Stimulated activated CD4-positive, alpha-beta T cell treated with anti-CD3 and anti-CD28 coated beads, Interleukin-12 subunit alpha, Interleukin-12 subunit beta, amount 100 ng/mL, for 4 hours (primary cell): Measurements from ENCODE around the gene PRPF19.

Experiments
- DNase-seq: peaks from one replicate; pipeline ENCODE4 v3.0.0-alpha.2; 2020

The PRPF19 gene

DNA sequence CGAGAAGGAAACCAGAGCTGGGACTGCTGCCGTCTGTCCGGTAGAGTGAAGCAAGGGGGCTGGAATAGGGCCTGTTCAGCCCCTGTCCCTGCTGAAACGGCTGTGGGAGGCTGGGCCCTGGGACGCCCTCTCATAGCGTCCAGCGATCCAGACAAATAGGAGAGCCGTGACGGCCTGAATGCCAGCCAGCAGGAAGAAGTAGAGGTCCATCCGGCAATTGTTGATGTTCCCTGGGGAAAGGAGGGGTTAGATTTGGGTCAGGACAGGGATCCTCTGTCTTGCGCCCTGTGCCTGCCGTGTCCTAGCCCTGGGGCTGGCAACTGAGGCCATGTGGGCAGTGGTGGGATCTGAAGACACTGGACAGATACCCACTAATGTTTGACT lies 30.8 kb upstream of the PRPF19 start:
- DNase-seq, result no peak

DNA sequence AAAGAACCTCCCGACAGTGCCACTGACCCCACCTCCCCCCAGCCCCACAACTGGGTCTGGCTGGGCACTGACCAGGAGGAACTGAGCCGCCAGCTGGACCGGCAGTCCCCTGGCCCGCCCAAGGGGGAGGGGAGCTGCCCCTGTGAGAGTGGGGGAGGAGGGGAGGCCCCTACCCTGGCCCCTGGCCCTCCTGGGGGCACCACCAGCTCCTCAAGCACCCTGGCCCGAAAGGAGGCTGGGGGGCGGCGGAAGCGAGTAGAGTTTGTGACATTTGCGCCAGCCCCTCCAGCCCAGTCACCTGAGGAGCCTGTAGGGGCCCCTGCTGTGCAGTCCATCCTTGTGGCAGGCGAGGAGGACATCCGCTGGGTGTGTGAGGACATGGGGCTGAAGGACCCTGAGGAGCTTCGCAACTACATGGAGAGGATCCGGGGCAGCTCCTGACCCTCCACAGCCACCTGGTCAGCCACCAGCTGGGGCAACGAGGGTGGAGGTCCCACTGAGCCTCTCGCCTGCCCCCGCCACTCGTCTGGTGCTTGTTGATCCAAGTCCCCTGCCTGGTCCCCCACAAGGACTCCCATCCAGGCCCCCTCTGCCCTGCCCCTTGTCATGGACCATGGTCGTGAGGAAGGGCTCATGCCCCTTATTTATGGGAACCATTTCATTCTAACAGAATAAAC lies 30.2 kb upstream of the PRPF19 start:
- DNase-seq, result no peak

DNA sequence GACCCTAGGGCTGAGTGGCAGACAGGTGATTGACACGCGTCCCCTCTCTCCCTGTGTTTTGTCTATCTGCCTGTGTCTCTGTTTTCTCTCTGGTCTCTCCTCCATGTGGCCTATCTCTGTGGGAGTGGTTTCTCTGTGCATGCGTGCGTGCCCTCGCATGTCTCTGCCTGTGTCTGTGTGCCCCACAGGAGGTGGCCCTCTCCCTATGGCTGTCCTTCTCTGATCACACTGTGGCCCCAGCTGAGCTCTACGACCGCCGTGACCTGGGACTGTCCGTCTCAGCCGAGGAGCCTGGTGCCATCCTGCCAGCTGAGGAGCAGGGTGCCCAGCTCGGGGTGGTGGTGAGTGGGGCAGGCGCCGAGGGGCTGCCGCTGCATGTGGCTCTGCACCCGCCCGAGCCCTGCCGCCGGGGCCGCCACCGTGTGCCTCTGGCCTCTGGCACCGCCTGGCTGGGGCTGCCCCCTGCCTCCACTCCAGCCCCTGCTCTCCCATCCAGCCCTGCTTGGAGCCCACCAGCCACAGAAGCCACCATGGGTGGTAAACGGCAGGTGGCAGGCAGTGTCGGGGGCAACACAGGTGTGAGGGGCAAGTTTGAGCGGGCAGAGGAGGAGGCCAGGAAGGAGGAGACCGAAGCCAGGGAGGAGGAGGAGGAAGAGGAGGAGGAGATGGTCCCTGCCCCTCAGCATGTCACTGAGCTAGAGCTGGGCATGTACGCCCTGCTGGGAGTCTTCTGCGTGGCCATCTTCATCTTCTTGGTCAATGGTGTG lies 29.5 kb upstream of the PRPF19 start:
- no peak for DNase-seq

DNA sequence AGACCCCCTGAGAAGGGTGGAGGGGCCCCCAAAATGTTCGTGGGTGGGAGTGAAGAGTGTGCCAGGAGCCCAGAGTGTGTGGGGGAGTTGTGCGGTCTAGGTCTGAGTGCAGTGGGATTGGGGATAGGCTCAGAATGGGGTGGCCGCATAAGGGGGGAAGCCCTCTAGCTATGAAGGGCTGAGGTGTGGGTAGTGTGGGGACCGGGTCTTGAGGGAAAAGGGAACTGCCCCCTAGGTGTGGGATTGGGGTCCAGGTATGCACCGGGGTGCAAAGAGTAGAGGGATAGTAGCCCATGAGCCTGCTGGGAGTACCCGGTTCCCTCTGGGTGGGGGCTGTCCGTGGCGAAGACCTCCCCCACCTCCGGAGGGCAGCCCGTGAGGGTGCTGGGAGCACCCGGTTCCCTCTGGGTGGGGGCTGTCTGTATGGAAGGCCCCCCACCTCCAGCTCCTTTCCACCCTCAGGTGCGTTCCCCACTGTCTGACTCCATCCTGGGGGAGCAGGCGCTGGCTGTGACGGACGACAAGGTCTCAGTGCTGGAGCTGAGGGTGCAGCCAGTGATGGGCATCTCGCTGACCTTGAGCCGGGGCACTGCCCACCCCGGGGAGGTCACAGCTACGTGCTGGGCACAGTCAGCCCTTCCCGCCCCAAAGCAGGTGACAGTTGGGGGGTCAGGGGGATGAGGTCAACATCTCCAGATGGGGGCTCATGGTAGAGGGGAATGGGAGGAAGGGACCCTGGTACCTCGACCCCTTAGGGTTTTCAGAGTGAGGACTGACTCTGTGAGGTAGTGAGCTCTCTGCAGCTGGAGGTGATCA lies 28.6 kb upstream of the PRPF19 start:
- no peak for DNase-seq

DNA sequence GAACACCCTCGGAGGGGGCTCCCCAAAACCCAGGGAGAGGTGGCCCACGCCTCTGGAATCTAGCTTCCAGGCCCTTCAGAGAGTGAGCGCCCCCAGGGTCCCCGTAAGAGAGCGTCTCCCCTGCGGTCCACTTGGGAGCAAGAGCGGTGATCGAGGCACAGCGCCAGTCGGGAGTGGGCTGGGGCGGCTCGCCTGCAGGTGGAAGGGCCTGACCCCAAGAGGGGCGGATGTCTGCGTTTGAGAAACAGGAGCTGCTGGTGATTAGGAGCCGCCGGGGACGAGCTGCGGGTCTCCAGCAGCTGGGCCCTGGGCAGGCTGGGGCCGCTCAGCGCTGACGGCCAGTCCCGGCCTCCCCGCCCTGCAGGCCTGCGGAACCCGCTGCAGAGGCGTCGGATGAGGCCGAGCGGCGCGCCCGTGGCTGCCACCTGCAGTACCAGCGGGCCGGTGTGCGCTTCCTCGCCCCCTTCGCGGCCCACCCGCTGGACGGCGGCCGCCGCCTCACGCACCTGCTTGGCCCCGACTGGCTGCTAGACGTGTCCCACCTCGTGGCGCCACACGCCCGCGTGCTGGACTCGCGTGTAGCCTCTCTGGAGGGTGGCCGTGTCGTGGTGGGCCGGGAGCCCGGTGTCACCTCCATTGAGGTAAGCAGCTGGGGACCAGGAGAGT lies 27.9 kb upstream of the PRPF19 start:
- DNase-seq, result no peak

DNA sequence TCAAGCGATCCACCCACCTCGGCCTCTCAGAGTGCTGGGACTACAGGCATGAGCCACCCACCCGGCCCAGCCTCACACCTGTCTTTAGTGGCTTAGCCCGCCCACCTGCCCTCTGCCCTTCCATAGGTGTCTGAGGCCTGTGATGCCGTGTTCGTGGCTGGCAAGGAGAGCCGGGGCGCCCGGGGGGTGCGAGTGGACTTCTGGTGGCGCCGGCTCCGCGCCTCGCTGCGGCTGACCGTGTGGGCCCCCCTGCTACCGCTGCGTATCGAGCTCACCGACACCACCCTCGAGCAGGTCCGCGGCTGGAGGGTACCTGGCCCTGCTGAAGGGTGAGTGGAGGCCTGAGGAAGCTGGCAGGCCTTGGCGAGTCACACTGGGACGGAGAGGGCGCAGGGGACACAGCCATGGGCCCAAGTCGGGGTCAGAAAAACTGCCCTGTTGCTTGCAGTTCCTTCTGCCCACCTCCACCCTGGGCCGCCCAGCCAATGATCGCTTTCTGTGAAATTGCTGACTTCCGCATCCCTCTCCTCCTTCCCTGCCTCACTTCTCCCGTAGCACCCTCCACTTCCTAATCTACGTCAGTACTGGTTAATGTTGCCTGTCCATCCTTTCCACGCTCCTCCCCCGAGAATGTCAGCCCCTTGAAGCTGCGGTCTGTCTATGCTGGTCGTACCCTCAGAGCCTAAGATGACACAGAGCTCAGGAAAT lies 27.2 kb upstream of the PRPF19 start:
- DNase-seq, result no peak

DNA sequence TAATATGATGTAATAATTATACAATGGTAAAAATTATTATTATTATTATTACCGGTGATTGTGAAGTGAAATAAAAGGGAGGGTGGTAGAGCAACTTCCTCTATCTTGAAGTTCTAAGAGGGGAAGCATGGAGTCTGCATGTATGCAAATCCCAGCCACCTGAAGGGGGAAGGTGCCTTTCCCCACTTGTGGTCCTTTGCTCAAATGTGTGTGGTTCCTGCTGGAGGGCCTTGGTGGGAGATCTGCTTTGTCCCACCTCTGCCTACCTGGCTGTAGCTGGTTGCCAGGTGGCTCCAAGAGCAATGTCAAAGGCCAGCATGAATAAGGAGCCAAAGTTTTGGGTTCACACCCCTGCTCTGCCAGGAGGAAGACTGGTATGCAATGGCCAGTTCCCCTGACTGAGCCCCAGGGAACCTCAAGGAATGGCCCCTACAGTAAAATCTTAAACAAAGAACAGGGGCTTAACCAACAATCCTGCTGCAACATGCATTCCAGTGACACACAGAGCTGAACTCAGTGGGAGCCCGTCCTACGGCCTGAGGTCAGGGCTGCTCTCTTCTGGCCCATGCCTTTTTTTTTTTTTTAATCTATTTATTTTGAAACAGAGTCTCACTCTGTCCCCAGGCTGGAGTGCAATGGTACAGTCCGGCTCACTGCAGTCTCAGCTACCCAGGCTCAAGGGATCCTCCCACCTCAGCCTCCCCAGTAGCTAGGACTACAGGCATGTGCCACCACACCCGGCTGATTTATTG lies 26.4 kb upstream of the PRPF19 start:
- no peak for DNase-seq

DNA sequence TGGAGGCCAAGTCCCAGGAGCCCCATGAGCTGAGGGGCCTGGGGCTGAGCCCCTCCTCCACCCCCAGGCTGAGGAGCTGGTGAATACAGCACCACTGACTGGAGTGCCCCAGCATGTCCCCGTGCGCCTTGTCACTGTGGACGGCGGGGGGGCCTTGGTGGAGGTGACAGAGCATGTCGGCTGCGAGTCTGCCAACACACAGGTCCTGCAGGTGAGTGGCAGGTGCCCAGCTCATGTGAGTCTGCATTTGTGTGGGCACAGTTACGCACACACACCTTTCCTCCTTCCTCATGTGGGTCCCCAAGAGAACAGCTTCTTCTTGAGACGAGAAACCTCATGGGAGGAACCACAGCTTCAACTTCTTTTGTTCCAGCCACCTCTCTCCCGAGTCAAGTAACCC lies 25.5 kb upstream of the PRPF19 start:
- no peak for DNase-seq

DNA sequence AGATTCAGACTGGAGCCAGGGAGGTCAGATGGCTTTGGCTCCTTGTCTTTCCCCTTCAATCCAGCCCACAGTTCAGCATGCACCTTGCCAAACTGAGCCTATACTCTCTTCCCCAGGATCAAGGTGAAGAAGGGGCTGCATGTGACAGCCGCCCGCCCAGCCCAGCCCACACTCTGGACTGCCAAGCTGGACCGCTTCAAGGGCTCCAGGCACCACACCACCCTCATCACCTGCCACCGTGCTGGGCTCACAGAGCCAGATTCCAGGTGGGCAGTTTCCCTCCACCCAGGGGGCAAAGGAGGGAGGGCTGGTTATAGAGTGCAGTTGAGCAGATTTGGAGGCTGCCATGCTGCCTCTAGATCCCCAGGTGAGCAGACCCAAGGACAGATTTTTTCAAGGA lies 24.0 kb upstream of the PRPF19 start:
- DNase-seq, result no peak

DNA sequence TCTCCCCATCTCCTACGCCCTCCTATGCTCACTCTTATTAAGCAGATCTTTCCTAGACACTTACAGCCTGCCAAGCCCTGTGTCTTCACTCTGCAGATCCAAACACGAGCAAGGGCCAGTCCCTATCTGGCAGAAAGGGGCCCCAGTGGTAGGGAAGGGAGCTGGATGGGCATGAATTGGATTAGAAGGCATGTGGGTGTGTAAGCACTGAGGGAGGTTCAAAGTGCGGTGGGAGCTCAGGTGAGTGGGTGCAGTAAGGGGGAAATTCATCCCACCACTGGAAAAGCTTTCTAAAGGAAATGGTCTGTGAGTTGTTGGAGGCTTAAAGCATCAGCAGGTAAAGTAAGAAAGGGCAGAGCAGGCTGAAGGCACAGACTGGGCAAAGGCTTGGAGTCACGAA lies 23.4 kb upstream of the PRPF19 start:
- DNase-seq, result no peak

DNA sequence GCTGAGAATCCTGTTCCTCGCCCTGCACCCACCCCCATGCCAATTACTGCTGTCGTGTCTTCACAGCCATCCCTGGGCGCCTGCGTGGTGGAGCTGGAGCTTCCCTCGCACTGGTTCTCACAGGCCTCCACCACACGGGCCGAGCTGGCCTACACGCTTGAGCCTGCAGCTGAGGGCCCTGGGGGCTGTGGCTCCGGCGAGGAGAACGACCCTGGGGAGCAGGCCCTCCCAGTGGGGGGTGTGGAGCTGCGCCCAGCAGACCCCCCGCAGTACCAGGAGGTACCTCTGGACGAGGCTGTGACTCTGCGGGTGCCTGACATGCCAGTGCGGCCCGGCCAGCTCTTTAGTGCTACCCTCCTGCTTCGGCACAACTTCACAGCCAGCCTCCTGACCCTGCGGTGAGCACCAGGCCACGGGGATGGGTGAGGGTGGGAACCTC lies 22.2 kb upstream of the PRPF19 start:
- no peak for DNase-seq

DNA sequence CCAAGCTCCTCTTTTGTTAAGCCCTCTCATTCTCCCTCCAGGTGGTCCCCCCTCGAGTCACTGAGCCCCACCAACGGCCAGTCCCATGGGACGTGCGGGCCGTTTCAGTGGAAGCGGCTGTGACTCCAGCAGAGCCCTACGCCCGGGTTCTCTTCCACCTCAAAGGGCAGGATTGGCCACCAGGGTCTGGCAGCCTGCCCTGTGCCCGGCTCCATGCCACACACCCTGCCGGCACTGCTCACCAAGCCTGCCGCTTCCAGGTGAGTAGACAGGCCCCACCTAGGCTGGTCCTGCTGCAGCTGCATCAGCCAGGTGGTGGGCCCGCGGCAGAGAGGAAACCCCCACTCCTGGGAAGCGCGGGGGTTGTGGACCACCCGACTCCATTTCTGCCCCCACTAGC lies 21.2 kb upstream of the PRPF19 start:
- DNase-seq, result no peak

DNA sequence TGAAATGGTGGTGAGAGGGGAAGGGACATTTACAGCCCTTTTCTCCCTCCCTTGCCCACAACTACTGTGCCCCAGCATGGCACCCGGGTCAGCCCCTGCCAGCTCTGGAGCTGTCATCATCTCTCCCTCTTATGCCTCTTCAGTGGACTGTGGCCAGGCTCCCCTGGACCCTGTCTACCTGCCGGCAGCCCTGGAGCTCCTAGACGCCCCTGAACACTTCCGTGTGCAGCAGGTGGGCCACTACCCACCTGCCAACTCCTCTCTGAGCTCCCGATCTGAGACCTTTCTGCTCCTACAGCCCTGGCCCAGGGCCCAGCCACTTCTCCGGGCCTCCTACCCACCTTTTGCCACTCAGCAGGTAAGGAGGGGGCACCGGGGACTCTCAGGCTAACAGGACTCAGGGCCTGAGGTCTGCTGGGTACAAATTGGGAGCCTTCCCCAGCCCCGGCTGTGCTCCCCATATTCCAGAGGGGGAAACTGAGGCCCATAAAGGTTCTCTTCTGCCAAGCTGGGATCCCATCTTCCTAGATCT lies 20.7 kb upstream of the PRPF19 start:
- no peak for DNase-seq

DNA sequence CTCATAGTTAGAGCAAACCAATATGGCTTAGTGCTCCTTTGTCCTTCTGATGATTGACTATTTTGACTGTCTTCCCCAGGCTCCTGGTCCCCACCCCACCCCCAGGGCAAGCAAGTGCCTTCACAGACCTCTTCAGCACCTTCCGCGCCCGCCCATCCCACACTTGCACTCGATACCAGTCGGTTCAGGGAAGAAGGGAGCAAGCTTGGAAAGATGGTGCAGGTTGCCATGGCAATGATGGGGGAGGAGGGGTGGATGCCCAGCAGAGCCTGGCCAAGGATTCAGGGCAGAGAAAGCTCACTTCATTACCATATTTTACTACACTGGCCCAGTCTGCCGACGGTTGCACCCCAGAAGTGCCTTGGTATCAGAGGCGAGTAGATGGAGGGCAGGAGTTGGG lies 20.1 kb upstream of the PRPF19 start:
- no peak for DNase-seq

DNA sequence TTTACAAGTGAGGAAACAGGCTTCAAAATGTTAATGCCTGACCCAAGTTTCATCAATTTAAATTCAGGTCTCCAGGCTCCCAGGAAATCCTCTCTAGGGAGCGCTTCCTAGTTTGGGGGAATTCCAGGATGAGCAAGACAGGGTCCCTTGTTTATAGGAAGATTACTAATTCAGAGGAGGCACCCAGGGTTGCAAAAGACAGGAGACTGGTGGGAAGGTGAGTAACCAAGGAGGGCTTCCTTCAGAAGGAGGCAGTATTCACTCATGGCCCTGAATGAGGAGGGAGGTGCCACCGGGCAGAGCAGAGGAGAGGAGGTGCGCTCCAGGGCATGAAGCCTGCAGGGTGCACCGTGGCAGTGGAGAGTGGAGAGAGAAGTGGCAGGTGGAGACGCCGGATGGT lies 19.5 kb upstream of the PRPF19 start:
- DNase-seq, result no peak

DNA sequence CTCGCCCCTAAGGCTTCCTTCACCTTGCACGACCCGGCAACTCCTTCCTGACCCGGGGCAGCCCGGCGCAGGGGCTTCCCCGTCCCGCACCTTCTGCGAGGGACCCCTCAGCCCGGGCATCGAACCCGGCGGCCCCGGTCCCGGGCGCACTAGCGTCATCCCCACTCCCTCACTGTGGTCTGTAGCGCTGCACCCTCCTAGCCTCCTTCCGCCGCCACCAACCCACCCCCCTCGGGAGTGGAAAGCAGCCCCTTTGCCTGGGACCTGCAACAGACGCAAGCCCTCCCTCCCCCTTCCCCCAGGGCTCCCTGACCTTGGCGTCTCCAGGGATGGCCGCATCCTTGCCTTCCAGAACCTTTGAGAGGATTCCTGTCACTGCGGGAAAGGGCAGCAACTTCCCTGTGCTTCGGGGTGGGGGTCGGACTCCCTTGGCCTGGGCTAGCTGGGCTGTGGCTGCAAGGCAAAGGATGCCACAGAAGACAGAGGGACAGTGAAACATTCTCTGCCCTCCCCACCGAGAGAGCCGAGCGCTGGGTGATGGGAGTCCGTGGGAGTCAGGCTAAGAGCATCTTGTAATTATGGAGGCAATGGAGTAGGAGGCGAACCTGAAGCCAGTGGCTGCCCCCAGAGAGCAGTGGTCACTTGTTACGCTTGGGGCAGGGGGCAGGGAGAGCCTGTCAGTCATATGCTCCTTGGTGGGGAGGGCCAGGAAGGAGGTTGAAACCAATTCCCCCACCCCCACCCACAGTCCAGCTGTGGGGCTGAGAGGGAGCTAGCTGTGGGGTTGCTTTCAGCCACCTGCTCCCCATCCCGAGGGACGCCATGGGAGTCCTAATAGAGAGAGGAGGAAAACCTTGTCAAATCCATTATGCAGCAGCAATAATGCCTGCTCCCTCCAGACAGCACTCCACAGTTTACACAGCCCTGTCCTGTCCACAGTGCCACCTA lies 18.8 kb upstream of the PRPF19 start:
- DNase-seq, result no peak

DNA sequence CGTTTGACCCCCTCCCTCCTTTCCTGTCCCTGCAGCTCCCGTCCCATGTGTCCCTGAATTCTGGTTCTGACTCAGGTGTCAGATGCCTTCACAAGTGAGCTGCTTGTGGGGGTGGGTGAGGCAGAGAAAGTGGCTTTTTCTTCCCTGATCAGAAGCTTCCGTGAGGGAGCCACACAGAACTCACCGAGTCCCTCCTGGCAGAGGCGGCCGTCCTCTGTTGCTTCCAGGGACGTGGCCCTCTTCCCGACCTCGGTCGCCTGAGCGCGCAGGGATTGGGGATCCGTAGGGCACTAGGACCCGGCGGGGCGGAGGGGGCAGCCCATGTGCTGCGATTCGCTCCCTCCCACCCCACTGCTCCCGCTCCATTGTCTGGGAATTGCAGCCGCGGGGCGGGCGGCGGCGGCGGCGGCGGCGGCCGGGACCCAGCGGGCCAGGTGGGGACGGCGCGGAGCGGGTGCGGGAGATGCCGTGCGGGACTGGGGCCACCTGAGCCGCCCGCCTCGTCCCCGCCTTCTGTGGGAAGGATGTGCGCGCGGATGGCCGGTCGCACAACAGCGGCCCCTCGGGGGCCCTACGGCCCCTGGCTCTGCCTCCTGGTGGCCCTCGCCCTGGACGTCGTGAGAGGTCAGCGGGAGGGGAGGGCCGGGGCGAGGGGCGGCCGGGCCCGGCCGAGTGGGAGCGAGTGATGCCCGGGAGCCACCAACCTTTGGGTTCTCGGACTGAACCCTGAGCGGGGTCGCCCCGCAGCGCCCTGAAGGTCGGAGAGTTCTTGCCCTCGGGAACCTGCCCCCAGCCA lies 17.9 kb upstream of the PRPF19 start, which contains the start of gene TMEM132A:
Gene TMEM132A (plus strand): TSS at position 351 of the 796 bp plus-strand sequence. CDS start 174 bp downstream, at position 525.
- DNase-seq, result no peak

DNA sequence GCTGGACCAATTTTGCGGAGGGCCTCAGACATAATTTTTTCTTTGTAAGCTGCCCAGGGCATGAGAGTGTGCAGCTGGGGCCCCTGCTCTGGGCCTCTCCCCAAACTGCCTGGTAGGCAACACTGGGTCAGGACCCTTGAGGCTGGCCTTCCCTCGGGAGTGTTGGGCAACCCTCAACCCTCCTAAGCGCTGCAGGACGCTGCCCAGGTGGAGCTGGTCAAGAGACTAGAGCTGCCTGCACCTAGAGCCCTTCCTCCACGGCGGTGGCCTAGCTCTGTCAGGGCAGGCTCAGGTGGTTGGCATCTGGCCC lies 17.4 kb upstream of the PRPF19 start:
- DNase-seq, result no peak

DNA sequence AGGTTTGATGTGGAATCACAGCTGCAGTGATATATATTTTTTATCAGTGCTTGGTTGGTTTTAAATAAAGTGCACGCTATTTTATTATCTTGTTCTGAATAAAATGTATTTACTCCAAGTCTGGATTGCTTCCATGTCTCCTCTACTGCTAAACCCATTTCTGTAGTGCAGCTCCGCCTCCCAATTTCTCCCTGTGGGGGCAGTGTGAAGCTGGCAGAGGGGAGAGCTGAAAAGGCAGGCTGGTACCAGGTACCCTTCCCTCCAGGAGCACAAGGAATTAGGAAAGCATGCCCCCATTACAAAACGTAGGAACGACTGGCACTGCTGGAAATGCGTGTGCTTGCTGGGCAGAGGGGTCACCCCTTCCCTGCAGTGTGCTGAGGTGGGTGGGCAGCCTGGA lies 16.9 kb upstream of the PRPF19 start:
- no peak for DNase-seq

DNA sequence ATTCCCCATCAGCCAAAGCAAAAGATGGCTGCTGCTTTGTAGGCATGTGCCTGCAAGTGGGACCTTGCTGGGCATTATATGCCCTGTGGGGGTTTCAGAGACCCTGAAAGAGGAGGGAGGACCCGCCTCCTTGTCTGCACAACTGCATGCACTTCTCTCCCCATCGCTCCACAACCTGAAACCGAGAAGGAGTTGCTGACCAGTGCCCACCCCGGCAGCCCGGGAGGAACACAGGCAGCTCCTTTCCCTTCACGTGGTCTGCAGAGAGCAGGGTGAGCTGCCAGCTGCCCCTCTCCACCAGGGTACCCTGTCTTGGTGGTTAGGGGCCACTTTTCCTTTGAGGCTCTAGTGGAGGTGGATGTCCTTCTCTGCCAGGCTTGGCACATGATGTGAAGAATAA lies 16.5 kb upstream of the PRPF19 start:
- no peak for DNase-seq
